AG10803 (cell line): Measurements from ENCODE around the gene CPNE5.

Experiments used
- DNase-seq: peaks from one replicate; pipeline ENCODE4 v3.0.0; 2010; ENCODE audit warnings: low read depth
- H3K4me3 ChIP-seq: 2 replicates; pipeline ENCODE4 v1.5.1; 2011; ENCODE audit warnings: mild to moderate bottlenecking, low read length, control low read depth
- CTCF ChIP-seq: conservative IDR thresholded peaks from 2 replicates; pipeline ENCODE4 v1.5.1; 2011; ENCODE audit warnings: mild to moderate bottlenecking, low read length, control low read depth, inconsistent platforms

CPNE5 gene

GRCh38 chr6:36838896-36839748 lies at the start of gene CPNE5:
TSS of gene CPNE5 (minus strand) at chr6:36839444. CDS start at chr6:36839377, 67 bp downstream.
- peak within 1 kb of the TSS; percentile 54 for H3K4me3 ChIP-seq
- DNase-seq = no peak
- TF ChIP-seq CTCF = no peak

- no peak for DNase-seq
- no peak for TF ChIP-seq CTCF
- no peak overlapping the region for H3K4me3 ChIP-seq
These were observed 48.9 kb upstream of the CPNE5 start for GRCh38 chr6:36888115-36888643.

- H3K4me3 ChIP-seq = peak overlapping the region; percentile 79
- no peak for TF ChIP-seq CTCF
These were observed 47.8 kb upstream of the CPNE5 start for GRCh38 chr6:36886950-36887618.

DNA sequence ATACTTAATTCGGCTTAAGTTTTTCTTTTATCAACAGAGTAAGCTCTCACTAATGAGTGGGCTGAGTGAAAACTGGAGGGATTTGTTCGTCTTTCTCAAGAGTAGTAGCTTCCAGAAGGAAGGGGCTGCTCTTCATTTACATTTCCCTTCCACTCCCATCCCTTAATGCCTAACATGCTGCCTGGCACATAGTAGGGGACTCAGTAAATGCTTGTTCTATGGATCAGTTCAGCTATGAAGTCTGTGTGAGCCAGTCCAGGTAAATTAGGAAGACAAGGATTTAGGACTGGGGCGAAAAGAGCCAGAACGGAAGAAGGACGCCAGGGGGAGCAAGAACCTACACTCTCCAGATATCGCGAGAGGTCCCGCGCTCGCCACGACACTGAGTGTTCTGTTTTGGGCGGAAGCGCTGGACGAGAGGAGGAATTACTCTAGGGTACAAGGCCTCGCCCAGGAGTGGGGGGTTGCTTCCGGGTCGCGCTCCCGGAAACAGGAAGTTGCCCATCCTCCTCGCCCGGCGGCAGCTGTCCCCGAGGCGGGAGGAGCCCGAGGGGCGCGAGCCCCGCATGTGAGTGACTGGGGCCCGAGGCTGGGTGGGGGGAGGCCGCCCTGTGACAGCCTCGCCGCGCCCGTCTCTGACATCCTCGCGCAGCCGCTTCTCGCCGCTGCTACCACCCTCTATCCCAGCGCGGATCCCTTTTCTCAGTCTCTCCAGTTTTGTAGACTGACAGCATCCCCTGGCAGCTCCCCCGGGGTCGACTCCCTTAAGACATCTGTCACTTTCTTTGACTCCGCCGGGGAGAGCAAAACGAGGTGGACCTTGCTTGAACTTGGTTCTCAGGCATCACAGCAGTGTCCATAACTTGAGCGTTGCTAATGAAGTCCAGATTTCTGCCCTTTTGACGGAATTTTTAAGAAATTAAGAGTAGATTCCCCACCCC lies 46.5 kb upstream of the CPNE5 start, which contains the start of gene C6orf89:
Gene C6orf89 (plus strand): TSS at position 492 of the 941 bp plus-strand sequence. CDS start 13,493 bp downstream, outside the sequence.
- peak; percentile 86 for TF ChIP-seq CTCF
- peak; percentile 97 for DNase-seq

More at GRCh38 chr6:36886950-36887618, 47.8 kb upstream of the CPNE5 start:
- no peak for DNase-seq

GRCh38 chr6:36884610-36885009 lies 45.4 kb upstream of the CPNE5 start:
- TF ChIP-seq CTCF = no peak
- no peak for DNase-seq
- no peak overlapping the region for H3K4me3 ChIP-seq

More for the DNA sequence above, 46.5 kb upstream of the CPNE5 start, which contains the start of gene C6orf89:
- H3K4me3 ChIP-seq = peak within 1 kb of the TSS; percentile 79

GRCh38 chr6:36875250-36875633 lies 36.0 kb upstream of the CPNE5 start:
- DNase-seq = no peak
- TF ChIP-seq CTCF = no peak
- peak overlapping the region; percentile 98 for H3K4me3 ChIP-seq
